ENCODE data around the gene ZNF536. TPM values are rescaled to one million over a fixed set of nuclear protein-coding genes. Genes with fewer than 3 reads are reported as not detected.

ZNF536 gene
- total RNA-seq, 2 donors from 2014 or later = not detected

DNA sequence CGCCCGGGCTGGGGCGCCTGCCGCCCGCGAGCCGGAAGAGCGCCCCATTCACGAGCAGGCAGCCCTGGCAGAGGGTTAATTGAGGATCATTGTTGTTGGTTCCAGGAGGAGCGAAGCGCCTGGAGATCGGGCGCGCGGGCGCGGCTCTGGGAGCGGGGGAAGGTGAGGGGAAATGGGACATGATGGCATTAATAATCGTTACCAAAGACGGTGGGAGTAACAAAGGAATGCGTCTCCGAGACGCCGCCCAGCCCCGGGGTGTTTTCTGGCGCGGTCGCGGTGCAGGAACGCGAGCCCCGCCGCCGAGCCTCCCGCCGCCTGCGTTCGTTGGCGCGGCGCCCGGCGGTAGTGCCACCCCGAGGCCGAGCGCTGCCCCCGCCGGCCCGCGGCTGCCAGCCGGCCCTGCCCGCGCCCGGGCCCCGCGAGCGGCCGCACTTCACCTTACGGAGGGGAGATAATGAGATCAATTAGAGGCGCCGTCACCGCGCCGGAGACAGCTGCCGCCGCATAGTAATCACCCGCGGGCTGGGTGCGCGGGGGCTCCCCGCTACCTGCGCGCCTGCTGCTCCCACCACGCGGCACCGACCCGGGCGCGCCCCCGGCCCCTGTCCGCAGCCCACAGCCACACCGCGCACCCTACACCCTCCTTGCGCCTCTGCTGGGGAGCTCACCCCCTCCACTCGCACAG, 2.8 kb downstream of the ZNF536 start:
- no peak for DNase-seq (ENCODE audit: low spot score in 2 of 2)
- Mint-ChIP-seq H3K27ac (no peak overlapping the region), H3K36me3 (no peaks in the 10 kb centered on the region), H3K9me3 (no peaks in the 10 kb centered on the region)
- no peak for ATAC-seq

DNA sequence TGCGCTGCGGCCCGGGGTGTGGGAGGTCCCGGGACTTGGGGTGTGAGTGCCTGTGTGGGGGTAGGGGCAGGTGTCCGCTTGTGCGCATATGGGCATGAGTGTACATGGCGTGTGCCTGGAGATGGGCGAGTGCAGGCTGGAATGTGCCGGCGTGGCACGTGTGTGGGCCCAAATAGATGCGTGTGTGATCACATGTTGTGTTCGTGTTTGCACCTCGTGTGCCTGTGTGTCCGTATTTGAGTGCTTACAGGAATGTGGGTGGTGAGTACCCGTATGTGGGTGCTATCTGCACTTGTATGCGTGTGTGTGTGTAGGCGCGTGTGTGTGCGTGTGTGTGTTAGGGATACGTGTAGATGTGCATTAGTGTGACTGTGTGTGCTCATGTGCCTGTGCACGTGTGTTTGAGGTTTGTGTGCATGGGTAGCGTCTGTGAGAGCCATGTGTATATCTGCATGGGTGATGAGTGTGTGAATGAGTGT, 3.4 kb downstream of the ZNF536 start:
- no peak overlapping the region for H3K27ac Mint-ChIP-seq
- H3K9me3 Mint-ChIP-seq = no peaks in the 10 kb centered on the region
- DNase-seq (ENCODE audit: low spot score in 2 of 2) = no peak
- no peaks in the 10 kb centered on the region for H3K36me3 Mint-ChIP-seq
- ATAC-seq = no peak

DNA sequence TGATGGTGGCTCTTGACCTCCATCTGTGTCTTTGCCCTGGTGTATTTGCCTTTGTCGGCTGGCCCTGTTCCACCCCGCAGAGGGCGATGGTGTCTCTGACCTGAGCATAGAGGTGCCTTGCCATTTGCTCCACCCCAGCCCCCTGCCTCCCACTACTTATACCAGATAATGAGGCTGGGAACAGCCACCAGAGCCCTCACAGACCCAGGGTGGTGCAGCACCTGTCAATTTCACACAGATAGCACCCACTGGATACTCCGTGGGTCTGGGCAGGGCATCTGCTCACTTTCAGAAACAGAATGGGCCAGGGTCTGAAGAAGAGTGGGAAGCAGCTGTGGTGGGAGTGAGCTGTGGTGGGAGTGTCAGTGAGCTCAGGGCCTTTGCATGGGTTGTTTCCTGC, 4.1 kb downstream of the ZNF536 start:
- DNase-seq (ENCODE audit: low spot score in 2 of 2) (no peak), ATAC-seq (no peak)
- H3K27ac Mint-ChIP-seq = no peak overlapping the region
- H3K36me3 Mint-ChIP-seq = no peaks in the 10 kb centered on the region
- no peaks in the 10 kb centered on the region for H3K9me3 Mint-ChIP-seq

DNA sequence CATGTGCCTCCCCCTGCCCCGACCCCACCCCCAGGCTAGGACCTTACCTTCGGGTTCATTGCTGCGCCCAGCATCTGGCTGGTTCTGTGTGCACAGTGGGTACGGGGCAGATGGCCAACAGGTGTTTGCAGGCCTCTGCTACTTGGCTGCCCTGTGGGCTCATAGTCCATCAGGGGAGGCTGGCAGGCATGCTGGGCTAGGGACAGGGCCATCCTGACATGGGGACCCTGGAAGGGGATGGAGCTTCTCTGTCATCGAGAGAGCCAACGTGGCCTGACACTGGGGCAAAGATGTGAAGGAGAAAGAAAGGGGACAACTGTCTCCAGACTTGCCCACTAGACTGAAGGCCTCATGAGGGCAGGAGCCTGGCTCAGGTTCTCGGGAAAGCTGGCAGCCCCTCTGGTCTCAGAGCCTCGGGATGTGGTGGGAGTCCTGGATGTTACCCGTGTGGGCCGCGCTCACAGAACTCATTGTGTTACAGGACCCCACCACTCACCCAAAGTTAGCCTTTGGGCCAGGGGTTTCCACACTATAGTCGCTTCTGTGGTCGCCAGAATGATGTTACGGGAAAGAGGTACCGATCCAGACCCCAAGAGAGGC, 4.7 kb downstream of the ZNF536 start:
- Mint-ChIP-seq H3K36me3 (no peaks in the 10 kb centered on the region), H3K27ac (no peak overlapping the region), H3K9me3 (no peaks in the 10 kb centered on the region)
- ATAC-seq (no peak), DNase-seq (ENCODE audit: low spot score in 2 of 2) (no peak)

DNA sequence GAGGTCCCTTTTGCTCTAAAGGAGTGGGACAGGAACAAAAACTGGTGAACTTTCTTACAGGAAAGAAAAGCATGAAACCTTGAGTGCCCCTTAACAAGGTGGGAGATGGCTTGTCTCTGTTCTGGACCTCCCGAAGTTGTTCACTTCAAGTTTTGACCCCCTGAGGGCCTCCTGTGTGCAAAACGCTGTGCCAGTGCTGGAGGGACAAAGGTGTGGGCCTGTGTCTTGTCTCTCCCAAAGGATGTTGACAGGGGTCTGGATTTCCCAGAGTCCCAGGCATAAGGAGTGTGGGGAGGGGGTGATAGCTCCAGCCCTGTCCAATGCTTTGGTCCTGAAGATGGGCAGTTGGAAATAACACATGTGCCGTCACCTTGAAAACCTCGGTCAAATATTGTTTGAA, 6.5 kb downstream of the ZNF536 start:
- ATAC-seq = no peak
- Mint-ChIP-seq H3K27ac (no peak overlapping the region), H3K9me3 (no peaks in the 10 kb centered on the region), H3K36me3 (no peaks in the 10 kb centered on the region)
- DNase-seq (ENCODE audit: low spot score in 2 of 2) = no peak

DNA sequence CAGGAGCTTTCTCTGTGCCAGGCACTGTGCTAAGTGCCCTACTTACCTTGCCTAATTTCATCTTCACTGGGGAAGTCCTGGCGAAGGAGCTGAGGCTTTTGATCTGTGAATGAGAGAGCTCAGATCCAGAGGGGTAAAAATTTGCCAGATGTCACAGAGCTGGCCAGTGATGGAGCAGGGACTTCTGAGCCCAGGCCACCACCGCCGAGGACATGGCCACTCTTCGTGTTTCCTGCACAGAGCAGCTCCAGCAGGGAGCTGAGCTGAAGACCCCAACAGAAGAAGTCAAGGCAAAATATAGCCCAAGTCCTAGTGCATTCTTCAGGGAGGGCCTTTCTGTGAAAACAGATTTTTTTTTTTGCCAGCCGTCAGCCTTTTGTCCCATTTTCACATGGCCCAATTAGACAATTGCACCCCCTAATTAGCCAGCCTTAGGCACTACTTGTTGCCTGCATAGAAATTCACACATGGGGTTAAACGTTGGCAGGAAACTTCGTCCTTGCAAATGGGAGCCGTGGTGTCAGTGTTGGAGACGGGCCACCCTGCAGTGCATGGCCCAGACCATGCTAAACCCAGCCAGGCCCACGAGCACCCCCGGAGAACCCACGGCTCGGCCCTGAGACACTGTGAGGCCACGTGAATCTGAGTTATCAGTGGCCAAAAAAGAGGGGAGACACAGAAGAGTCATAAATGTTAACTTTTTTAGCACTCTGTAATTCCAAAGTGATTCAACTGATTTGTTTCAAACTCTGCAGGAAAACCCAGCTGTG, 7.8 kb downstream of the ZNF536 start:
- Mint-ChIP-seq H3K27ac (no peak overlapping the region), H3K9me3 (no peaks in the 10 kb centered on the region)
- DNase-seq (ENCODE audit: low spot score in 2 of 2) = no peak

DNA sequence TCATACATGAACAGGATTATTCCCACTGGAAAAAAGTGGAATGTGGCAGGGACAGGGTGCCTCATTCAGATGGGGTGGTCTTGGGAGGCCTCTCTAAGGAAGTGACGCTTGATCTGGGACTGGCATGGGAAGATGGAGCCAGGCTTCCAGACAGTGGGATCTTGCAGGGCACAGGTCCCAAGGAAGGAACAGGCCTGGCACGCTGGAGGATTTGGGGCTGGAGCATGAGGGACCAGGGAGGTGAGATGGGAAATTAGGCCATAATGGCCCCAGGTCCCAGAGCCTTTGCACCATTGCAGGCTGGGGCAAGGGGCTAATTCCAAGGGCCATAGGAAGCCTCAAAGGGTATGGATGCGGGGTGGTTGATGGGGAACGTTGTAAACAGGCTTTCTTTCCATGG, 9.2 kb downstream of the ZNF536 start:
- H3K27ac Mint-ChIP-seq = no peak overlapping the region
- peaks cover 0 to 4% of the 10 kb centered on the region in 2 donors for H3K9me3 Mint-ChIP-seq
- no peaks in the 10 kb centered on the region for H3K36me3 Mint-ChIP-seq
- DNase-seq (ENCODE audit: low spot score in 2 of 2) (no peak), ATAC-seq (no peak)

More for the DNA sequence above, 7.8 kb downstream of the ZNF536 start:
- H3K36me3 Mint-ChIP-seq = no peaks in the 10 kb centered on the region
- ATAC-seq = no peak

DNA sequence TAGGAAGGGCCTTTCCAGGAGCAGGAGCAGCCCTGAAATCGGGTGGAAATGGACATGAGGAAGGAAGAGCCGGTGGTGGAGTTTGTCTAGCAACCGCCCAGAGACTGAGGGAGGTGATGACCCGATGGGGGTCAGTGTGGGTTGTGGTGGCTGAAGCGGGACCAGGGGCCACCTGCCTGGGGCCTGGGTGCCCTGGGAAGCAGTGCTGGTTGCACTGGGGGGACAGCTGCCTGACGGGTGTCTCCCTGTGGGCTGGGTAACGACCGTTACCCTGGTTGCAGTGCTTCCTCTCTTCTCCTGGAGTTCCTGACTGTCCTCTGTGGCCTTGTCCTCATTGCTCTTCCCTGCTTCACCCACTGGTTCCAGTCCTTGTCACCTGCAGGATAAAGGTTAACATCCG, 13.0 kb downstream of the ZNF536 start:
- ATAC-seq (no peak), DNase-seq (ENCODE audit: low spot score in 2 of 2) (no peak)
- Mint-ChIP-seq H3K36me3 (no peaks in the 10 kb centered on the region), H3K9me3 (peaks cover 0 to 4% of the 10 kb centered on the region in 2 donors), H3K27ac (peak overlapping the region in 1 of 2 donors; percentile 36)

DNA sequence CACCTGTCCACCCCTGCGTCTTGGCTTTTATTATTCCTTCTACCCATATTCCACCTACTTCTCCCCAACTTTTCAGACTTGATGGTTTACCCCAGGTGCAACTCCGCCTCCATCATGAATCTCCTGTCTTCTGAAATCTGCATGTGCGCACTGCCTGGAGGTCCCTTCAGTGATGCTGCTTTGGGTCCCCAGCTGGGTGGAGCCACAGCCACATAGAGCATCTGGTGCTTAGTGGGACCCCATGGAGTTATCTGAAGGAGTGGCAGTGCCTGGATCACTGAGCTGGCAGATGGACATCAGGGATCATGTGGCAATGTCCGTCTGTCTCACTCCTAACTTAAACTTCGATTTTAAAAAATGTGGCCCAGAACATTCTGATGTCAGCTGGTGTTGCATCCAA, 13.5 kb downstream of the ZNF536 start:
- DNase-seq (ENCODE audit: low spot score in 2 of 2) (no peak), ATAC-seq (no peak)
- peaks cover 0 to 4% of the 10 kb centered on the region in 2 donors for H3K9me3 Mint-ChIP-seq
- no peaks in the 10 kb centered on the region for H3K36me3 Mint-ChIP-seq
- H3K27ac Mint-ChIP-seq = no peak overlapping the region

DNA sequence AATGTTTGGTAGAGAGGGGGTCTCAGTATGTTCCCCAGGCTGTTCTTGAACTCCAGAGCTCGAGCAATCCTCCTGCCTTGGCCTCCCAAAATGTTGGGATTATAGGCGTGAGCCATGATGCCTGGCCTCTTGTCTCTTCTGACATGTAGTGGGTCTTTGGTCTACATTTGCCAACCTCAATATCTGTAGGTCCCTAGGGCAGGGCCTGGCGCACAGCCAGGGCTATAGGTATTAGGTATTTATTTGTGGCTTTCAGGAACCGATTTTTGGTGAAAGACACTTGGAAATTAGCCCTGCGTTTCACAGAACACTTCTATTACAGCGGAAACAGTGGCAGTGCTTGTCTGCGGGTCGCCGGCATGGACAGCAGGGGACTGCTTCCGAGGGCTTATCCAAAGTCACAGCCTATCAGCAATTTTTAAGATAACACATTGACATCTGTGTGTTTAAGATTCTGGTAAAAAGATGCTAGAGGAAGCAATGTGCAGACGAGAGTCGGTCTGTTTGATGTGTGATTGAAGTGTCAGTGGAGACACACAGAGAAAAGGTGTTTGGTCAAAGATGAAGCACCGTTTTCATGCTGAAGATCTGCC, 14.5 kb downstream of the ZNF536 start:
- no peak for ATAC-seq
- no peak overlapping the region for H3K27ac Mint-ChIP-seq
- no peaks in the 10 kb centered on the region for H3K36me3 Mint-ChIP-seq
- no peak for DNase-seq (ENCODE audit: low spot score in 2 of 2)
- H3K9me3 Mint-ChIP-seq = peaks cover 0 to 4% of the 10 kb centered on the region in 2 donors

DNA sequence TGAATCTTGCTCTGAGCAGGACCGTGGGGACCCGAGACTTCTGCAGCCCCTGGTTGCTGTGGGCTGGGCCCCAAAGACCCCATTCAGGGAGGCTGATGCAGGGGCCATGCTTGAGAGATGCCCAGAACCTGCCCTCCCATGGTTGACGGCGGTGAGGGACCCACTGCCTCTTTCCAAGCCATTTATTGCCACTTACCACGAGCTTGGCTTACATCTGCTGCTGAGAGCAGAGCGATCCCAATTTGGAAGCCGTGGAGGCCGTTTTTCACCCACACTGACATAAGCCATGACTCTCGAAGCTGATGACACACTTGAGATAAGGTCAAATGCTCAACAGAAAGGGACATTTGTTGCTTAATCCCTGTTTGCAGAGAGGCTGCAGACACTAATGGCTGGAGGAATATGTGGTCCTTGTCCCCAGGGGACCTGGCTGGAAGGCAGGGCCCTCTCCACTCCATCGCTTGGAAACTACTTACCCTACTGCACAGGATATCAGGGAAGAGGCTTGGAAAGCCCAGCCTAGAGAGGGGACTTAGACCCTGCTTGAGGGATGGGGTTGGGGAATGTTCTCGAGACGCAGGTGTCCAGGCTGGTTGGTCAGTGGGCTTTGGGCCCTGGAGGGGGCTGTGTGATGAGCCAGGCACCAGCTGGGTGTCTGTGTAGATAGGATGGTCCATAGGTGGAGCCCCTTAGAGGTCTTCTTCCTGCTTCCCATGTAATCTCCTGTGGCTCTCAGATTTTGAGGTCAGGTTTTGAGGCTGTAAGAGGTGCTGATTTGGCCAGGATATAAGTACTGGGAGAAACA, 15.3 kb downstream of the ZNF536 start:
- H3K27ac Mint-ChIP-seq = no peak overlapping the region
- H3K36me3 Mint-ChIP-seq = no peaks in the 10 kb centered on the region
- H3K9me3 Mint-ChIP-seq = peaks cover 0 to 4% of the 10 kb centered on the region in 2 donors
- DNase-seq (ENCODE audit: low spot score in 2 of 2) (no peak), ATAC-seq (no peak)

DNA sequence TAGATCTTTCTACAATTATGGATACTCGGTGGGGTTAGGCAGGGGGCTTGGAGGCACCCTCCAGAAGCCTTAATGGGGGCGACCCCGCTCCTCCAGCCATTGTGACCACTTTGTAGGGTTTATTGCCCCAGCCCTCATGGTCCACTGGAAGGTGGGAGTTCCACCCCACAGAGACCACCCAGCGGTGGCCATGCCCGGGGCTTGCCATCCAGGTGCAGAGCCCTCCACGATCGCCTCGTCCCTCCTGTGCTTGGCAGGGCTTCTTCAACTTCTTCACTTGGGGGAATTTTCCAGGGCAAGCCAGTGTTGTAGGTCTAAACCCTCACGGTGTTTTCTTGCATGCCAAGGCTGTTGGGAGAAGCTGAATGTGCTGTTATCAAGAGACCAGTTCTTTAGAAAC, 16.1 kb downstream of the ZNF536 start:
- Mint-ChIP-seq H3K9me3 (peaks cover 0 to 4% of the 10 kb centered on the region in 2 donors), H3K27ac (no peak overlapping the region), H3K36me3 (no peaks in the 10 kb centered on the region)
- ATAC-seq (no peak), DNase-seq (ENCODE audit: low spot score in 2 of 2) (no peak)

DNA sequence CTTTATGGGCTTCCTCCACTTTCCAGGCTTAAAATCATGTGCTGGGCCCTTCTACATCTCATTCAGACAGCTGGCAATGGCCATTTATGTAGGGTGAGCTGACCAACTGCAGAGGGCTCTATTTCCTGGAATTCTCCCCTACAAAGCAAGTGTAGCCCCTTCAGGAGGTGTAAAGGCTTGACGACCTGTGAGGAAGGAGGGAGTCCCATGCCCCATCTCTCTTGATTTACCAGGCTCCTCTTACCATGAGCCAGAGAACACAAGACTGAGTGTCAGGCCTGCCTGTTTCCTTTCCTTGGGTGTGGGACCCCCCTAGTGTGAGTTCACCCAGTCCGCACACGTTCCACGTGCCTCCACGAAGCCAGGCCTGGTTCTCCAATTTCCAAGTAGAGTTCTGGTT, 16.6 kb downstream of the ZNF536 start:
- ATAC-seq = no peak
- no peak overlapping the region for H3K27ac Mint-ChIP-seq
- H3K9me3 Mint-ChIP-seq = peaks cover 0 to 4% of the 10 kb centered on the region in 2 donors

DNA sequence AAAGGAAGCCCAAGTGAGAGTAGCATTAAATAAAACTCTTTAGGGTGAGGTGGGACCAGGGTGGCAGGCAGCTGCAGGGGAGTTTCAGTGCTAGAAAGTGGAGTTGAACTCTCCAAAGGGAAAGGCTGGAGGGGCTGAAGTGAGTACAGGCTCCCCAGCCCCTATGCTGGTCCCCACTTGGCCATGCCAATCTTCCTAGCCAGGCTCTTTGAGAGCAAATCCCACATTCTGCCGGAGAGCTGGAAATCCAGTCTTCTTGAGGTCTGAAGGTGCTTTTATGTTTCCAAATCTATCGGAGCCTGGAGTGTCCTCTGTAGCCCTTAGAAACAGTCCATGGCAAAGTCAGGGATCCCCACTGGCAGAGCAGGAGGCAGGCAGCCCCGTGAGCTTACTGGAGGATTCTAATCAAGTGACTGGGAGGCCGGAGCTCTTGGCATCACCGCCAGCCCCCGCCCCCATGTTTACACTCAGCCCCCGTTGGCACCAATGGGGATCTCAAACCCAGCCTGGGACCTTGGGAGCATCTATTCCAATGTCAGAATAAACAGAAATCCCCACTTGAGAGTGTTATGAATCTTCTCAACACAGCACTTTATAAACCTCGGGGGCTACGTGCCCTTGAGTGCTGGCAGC, 18.3 kb downstream of the ZNF536 start:
- ATAC-seq (no peak), DNase-seq (ENCODE audit: low spot score in 2 of 2) (no peak)
- Mint-ChIP-seq H3K9me3 (peaks cover 0 to 4% of the 10 kb centered on the region in 2 donors), H3K27ac (no peak overlapping the region), H3K36me3 (no peaks in the 10 kb centered on the region)

More for the DNA sequence above, 16.6 kb downstream of the ZNF536 start:
- H3K36me3 Mint-ChIP-seq = no peaks in the 10 kb centered on the region
- no peak for DNase-seq (ENCODE audit: low spot score in 2 of 2)

DNA sequence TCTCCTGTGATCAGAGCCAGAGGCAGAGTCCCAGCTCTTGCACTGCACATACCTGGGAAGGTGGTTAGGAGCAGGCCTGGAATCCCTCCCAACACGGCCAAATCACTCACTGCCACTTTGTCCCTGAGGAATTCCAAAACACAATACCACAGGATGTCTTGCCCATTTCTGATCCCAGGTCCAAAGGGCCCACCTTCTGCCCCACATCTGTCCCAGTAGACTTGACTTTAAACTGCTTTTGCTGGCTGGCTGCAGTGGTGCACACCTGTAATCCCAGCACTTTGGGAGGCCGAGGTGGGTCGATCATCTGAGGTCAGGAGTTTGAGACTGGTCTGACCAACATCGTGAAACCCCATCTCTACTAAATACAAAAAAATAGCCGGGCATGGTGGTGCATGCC, 18.9 kb downstream of the ZNF536 start:
- Mint-ChIP-seq H3K27ac (no peak overlapping the region), H3K9me3 (peaks cover 0 to 3% of the 10 kb centered on the region in 2 donors), H3K36me3 (no peaks in the 10 kb centered on the region)
- ATAC-seq (no peak), DNase-seq (ENCODE audit: low spot score in 2 of 2) (no peak)
